Measurements from ENCODE around the gene ATP1A1.

GRCh38 chr1:116376729-116377086 lies 3.7 kb downstream of the ATP1A1 start:
- TF ChIP-seq EZH2phosphoT487 (IDR thresholded peaks at IDR 0.05; ENCODE audit: insufficient read depth, low read depth) (no peak), EZH2 (IDR thresholded peaks at IDR 0.05; ENCODE audit: insufficient read depth, poor library complexity, severe bottlenecking) (no peak)

All from GM23248 (cell line).